ENCODE measurements around the gene PPHLN1. TPM values are rescaled to one million over a fixed set of nuclear protein-coding genes. Genes with fewer than 3 reads are reported as not detected.
A peak's percentile ranks its signal among the peaks of the same experiment; 100 is the strongest.

Gene PPHLN1
- total and polyA plus RNA-seq, 12 donors = 15.4 to 41.8 (median 32.1) TPM

- TF ChIP-seq, protein P1, sequence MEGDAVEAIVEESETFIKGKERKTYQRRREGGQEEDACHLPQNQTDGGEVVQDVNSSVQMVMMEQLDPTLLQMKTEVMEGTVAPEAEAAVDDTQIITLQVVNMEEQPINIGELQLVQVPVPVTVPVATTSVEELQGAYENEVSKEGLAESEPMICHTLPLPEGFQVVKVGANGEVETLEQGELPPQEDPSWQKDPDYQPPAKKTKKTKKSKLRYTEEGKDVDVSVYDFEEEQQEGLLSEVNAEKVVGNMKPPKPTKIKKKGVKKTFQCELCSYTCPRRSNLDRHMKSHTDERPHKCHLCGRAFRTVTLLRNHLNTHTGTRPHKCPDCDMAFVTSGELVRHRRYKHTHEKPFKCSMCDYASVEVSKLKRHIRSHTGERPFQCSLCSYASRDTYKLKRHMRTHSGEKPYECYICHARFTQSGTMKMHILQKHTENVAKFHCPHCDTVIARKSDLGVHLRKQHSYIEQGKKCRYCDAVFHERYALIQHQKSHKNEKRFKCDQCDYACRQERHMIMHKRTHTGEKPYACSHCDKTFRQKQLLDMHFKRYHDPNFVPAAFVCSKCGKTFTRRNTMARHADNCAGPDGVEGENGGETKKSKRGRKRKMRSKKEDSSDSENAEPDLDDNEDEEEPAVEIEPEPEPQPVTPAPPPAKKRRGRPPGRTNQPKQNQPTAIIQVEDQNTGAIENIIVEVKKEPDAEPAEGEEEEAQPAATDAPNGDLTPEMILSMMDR (IDR thresholded peaks at IDR 0.05) = no peak
- Histone ChIP-seq H3K9me3 (no peaks in the 10 kb centered on the region), H3K27me3 (no peaks in the 10 kb centered on the region), H3K4me1 (no peaks in the 10 kb centered on the region), H3K4me3 (no peak overlapping the region), H3K36me3 (peaks cover 0 to 6% (median under 1%) of the 10 kb centered on the region in 9 donors), H3K27ac (no peak overlapping the region)
- ATAC-seq = no peak
- intact Hi-C loops (cut with DNase I) = loop anchor here in 5 of 10 donors (5.0 to 10.0 kb wide), 4 partner anchors 43 to 1425 kb away; partner anchors contain the start of genes PPHLN1 (in 1 of the 5) and ZCRB1 (in 1 of the 5)
- WGBS, 2 donors = 75 to 82% methylated on average over 4 of the region's 4 CpGs
- DNase-seq = no peak
These were observed 44.0 kb downstream of the PPHLN1 start for GRCh38 chr12:42370013-42370412.

GRCh38 chr12:42372154-42372791 lies 46.3 kb downstream of the PPHLN1 start:
- no peaks in the 10 kb centered on the region for H3K9me3 ChIP-seq
- H3K36me3 ChIP-seq = peaks cover 0 to 28% (median 6%) of the 10 kb centered on the region in 9 donors
- H3K27me3 ChIP-seq = no peaks in the 10 kb centered on the region
- no peaks in the 10 kb centered on the region for H3K4me1 ChIP-seq
- DNase-seq = peak in 1 of 2 donors; percentile 21
- TF ChIP-seq, protein P1 (IDR thresholded peaks at IDR 0.05) = peak; percentile 41 to 86 (median 73)
- ATAC-seq = peak in 5 of 8 donors; percentile 51 to 77 (median 68)
- no peak overlapping the region for H3K4me3 ChIP-seq
- 85 to 88% methylated on average over 2 of the region's 2 CpGs for WGBS, 2 donors
- no peak overlapping the region for H3K27ac ChIP-seq
- intact Hi-C loops (cut with DNase I) = loop anchor here in 6 of 10 donors (2.0 to 10.0 kb wide), 5 partner anchors 45 to 1427 kb away; partner anchors contain the start of genes PPHLN1 (in 1 of the 6) and ZCRB1 (in 1 of the 6)

DNA sequence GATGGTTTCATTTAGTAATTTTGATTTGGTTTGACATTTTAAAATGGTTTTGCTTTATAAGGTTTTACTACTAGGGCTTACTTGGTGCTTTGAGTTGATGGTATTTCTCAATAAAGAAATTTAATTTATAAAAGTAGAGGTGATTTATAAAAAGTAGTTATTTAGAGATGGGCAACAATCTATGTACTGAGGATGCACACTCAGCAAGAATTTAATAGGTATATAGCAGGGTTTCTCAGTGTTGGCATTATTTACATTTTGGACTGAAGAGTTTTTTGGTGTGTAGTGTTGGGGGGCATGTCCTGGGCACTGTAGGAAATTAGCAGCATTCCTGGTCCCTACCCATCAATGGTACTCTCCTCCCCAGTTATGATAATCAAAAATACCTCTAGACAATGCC lies 47.7 kb downstream of the PPHLN1 start:
- Histone ChIP-seq H3K4me3 (no peak overlapping the region), H3K27ac (no peak overlapping the region), H3K9me3 (no peaks in the 10 kb centered on the region), H3K27me3 (no peaks in the 10 kb centered on the region), H3K4me1 (peaks cover 0 to 2% (median 0%) of the 10 kb centered on the region in 9 donors), H3K36me3 (peaks cover 0 to 35% (median 11%) of the 10 kb centered on the region in 9 donors)
- ATAC-seq (no peak), DNase-seq (no peak)
- intact Hi-C loops (cut with DNase I) = loop anchor here in 6 of 10 donors (2.0 to 10.0 kb wide), 5 partner anchors 46 to 1429 kb away; partner anchors contain the start of genes PPHLN1 (in 1 of the 6) and ZCRB1 (in 1 of the 6)
- TF ChIP-seq, protein P1 (IDR thresholded peaks at IDR 0.05) = no peak

- no peaks in the 10 kb centered on the region for H3K9me3 ChIP-seq
- H3K36me3 ChIP-seq = peaks cover 0 to 24% (median 6%) of the 10 kb centered on the region in 9 donors
- no peaks in the 10 kb centered on the region for H3K27me3 ChIP-seq
- no peak for DNase-seq
- intact Hi-C loops (cut with DNase I) = no loop called here
- 35 to 47% methylated on average over 1 of the region's 1 CpG for WGBS, 2 donors
- TF ChIP-seq, protein P1 (IDR thresholded peaks at IDR 0.05) = no peak
- H3K4me3 ChIP-seq = no peak overlapping the region
- H3K27ac ChIP-seq = no peak overlapping the region
- ATAC-seq = no peak
- H3K4me1 ChIP-seq = peaks cover 0 to 17% (median 8%) of the 10 kb centered on the region in 9 donors
These were observed 54.8 kb downstream of the PPHLN1 start for GRCh38 chr12:42380733-42381132.

Data from heart right ventricle (tissue), 16 donors.